HG03442 (cell line): ENCODE data around the gene ITGA11.
"Not testable (repeated sequence)": the region's sequence is repeated elsewhere in the genome, so short reads cannot be mapped to it uniquely, and the experiment has no call there.

Experiments used
- ATAC-seq: cut with Tn5 transposase; IDR thresholded peaks from one replicate; pipeline ENCODE4 v1.9.1; 2021; ENCODE audit warnings: mild to moderate bottlenecking, moderate library complexity; ENCODE audit not compliant: unreplicated experiment

ITGA11 gene

DNA sequence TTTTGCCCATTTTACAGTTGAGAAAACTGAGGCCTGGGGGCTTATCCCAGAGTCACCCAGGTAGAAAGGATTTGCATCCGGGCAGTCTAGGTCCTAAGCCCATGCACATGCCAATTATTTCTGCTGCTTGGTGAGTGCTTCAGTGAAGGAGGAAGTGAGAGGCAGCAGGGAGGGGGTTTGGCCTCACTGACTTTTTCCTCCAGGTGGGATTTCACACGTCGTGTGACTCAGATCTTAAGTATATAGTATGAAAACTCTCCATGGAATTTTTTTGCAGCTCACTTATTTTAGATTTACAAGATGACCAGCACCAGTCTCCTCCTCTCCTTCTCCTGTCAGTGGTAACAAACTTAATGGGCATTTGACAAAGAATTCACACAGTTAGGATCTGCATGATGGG, 4.6 kb downstream of the ITGA11 start:
- ATAC-seq, result no peak

DNA sequence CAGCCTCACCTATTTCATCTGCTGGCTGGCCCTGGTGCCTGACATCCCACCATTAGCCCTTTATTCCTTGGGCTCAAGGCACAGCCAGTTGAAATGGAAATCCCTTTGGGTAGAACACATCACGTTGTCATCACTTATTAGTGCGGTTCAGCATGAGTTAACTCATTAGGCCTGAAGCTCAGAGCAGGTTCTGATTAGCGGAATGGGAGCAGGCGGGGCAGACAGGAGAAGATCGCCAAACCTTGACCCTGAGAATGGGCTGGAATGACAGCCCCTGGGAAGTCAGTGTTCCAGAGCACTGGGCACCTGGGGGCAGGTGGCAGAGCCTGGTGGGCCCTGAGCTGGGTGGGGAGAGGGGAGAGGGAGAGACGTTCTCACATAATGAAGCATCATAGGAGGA, 5.8 kb downstream of the ITGA11 start:
- ATAC-seq, result no peak

DNA sequence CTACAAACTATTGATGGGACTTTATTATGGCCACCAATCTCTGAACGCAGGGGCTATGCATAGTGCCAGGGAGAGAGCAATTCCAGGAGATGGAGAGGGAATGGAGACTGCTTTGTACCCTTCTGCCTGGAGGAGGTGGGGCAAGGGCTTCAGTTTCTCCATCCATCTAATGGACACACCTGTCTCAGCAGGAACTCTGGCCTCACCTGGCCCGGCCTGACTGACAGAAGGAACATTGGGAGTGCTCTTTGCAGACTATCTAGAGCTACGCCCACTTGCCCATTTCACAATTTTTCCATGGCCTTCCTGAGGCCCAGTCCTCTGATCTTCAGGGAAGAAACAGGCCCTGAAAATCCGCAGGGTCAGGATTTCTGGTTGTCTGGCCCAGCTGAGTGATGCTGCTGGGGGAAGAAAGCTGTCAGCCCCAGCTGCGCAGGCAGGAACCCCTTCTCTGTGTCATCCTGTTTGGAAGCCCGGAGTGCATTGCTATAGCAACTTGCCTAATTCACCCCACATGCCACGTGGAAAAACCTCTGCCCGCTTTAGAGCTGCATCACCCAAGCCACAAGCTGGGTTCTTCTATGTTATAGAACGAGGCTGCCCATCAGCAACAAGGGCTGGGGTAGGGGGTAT, 6.4 kb downstream of the ITGA11 start:
- no peak for ATAC-seq

DNA sequence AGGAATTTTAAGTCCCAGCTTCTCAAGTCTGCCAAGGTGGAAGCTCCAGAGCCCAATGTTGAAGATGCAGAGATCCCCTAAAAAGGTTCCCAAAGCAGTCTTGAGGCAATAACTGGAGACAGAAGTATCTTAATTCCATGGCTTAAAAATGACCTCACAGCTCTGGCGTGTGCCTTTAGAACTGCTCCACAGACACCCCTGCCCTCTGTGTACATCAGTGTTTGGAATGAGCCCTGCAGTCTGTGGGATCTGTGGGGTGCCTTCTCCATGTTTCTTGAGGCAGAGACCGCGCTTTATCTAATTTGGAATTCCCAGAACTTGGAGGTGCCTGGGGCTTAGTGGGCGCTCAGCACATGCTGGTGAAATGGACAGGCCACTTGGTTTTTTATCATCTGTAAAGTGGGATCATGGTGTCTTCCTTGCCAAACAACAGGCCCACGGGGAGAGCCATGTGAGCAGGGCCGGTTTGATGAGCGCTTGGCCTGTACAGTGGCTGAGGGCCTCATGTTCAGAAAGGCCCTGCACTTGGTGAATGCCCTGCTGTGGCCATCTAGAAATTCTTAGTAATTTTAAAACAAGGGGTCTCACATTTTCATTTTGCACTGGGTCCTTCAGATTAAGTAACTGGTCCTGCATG, 7.1 kb downstream of the ITGA11 start:
- no peak for ATAC-seq

DNA sequence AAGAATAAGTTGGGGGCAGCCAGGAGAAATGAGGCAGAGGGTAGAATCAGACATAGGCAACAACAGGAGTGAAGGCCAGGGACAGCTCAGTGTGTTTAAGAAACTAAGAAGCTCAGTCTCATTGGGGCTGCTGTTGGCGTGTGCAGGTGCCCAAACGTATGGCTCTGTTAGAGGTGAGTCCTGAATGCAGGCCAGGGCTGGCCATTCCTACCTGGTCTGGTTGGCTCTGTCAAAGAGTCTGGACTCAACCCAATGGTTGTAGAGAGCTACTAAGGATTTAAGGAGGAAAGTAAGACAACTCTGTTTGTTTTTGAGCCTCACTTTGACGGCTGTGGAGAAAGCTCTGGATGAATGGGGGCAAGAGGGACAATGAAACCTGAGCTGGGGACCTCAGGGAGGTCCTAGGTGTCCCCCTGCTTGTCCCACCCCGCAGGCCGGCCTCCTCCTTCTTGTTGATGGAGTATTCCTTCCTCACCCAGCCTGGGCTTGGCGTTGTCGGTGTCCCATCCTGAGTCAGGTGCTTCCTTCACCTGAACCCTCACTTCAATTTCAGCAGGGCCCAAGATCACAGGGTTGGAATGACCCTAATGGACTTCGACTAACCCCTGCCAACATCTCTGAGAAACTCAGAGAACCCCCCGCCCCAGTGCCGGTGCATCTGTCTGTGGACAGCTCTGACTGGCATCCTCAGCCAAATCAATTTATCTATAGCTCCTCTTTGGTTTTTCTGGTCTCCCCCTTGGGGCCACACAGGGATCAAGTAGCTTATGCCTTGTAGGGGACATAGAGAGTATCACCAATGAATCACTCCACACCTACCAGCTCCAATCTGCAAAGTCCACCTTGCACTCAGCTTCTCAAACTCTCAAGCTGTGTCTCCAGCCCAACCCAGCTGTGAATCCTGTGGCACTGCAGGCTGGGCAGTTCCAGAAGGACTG, 8.3 kb downstream of the ITGA11 start:
- ATAC-seq, result no peak

DNA sequence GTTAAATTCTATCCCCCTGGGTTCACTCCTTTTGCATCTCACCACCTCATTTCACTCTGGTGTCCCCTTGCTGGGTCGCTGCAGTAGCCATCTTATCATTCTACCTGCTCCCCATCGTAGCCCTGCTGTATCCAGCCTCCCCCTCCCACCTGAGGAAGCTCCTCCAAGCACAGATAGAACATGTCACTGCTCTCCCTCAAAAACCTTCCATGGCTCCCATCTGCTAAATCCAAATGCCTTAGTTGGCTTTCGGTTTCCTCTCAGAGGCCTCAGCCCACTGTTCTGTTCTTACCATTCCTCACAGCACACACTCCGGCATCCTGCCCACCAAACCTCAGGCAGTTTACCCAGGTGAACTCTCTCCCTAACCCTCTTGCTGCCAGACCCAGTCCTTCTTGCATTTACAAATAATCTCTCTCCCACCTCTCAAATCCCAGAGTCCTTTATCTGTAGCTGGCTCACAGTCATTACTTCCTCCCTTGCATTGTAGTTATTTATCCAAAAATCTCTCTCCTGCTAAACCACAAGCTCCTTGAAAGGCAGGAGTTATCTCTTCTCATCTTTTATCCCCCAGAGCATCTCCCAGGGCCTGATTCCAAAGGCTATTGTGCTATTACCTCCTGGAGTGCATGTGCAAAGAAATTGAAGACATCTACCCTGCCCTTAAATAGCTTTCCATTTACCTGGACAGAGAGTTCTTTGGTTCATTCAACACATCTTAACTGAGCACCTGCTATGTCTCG, 9.4 kb downstream of the ITGA11 start:
- not testable (repeated sequence) for ATAC-seq

DNA sequence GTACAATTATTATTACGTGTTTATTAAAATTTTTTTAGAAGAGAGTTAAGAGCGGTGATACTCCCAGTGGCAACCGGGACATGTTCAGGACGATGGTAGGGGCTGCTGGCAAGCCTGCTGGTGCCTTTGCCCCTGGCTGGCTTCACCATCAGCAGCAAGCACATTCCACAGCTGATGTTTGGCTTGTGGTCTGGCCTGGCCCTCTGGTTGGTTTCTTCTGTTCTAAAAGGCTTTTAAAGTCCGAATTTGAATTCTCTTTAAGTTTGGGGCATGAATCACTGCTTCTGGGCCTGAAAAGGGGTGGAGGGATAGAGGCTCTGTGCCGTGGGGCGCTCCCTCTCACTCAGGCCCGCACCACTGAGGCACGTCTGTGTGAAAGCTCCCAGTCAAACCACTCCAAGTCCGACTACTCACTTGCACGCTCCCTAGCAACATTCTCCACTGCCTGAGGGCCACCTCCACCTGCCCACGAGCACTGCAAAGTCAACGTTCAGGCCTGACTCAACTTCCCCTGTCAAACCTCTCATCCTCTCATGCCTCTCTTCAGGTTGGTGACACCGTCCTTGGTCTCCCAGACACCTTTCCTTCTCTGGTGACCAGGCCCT, 10.1 kb downstream of the ITGA11 start:
- ATAC-seq, result no peak

DNA sequence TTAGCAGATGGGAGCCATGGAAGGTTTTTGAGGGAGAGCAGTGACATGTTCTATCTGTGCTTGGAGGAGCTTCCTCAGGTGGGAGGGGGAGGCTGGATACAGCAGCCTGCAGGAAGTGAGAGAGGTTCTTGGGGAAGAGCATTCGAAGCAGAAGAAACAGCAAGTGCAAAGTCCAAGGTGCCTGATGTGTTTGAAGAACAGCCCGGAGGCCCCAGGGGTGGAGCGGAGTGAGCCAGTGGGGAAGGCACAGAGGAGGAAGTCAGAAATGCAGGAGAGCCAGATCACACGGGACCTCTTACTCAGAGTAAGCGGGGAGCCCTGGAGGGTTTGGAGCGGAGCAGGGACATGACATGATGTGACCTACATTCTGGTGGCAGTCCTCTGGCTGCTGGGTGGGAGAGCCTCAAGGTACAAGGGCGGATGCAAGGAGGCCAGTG, 10.8 kb downstream of the ITGA11 start:
- ATAC-seq, result no peak

DNA sequence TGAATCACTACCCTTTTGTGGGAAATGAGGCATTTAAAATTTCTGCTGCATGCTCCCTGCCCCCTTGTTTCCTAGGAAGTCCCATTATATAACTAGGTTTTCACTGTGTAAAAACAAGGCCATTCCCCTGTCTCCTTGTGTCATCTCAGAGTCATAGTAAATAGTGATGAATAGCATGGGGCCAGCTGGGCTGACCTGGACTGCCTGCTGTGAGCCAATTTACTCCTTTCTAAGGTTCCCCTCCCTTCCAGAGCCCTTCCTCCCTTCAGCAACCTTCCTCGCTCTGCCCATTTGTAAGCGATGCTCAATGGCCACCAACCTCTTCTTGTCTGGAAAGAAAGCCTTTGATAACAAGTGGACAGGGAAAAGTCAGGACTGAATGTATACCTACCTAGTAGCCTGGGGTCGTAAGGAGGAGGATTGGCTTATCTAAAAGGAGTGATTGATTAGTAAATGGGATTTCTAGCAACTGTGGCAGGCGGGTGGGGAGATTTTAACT, 11.7 kb downstream of the ITGA11 start:
- no peak for ATAC-seq

DNA sequence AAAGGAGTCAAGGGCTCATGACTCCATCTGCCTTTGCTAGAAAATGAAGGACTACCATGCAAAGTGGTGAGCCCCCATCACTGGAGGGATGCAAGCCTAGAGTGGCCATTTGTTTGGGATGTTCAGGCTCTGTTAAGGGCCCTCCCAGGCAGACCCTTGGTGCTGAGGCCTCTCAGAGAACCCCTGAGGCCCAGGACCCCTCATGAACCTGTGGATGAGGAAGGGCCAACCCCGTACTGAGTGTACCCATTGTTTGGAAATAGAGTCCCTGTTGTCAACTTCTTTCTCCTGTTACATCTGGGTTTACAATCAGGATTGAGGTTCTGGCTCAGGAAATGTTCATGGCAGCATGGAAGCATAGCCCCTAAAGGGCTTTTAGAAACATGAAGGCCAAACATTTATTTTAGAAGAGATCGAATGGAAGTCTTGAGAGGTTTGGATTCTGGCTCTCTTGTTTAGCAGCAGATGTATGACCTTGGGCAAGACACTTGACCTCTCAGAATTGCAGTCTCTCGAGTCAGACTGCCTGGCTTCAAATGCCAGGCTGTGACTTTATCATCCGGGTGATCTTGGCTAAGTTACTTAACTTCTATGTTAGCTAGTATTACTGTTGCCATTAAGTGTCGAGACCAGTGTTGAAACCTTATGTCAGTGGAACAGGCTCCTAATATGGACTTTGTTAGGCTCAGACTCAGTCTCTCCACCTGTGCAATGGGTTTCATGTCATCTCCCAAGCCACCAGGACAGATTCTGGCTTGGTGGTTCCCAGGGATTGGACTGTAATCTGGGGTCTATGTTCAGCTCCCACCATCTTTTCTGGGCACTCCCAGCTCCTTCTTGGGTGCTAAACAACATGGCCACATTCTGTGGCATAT, 12.4 kb downstream of the ITGA11 start:
- no peak for ATAC-seq

DNA sequence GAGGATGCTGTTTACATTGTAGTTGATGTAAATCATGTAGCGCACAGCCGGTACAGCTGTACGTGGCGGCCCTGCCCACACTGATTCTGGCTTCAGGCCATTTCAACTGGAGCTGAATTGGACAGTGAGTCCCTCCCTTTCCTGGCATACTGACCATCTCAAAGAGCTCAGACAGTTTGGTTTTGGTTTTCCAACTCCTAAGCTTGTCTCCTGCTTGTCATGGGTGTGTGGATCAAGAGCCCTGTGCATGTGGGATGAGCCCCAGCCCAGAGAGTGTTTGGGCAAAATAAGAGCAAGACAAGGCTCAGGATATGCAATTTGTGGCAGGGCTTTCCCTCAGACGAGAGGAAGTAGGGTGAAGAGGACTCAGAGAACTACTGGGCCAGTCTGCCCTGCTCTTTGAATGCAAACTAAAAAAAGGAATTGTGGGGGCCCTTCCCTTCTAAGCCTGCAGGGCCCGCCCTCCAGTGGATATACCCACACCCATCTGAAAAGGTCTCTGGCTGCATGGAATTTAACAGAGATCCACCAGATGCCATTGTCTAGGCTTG, 13.3 kb downstream of the ITGA11 start:
- ATAC-seq, result no peak

DNA sequence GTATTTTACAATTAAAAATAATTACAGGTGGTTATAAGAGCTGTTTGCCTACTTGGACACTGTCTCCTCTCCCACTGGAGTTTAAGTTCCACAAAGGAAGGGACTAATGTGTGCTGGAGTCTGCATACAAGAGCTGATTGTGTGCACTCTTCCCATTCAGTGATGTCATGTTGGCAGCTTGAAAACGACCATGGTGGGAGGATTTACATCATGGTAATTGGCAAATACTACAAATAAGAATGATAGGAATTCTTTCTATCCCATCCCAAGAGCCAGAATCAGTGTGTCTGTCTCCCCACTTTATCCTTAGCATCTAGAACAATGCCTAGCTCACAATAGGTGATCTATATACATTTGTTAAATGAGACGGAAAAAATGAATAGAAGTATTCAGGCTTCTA, 14.1 kb downstream of the ITGA11 start:
- ATAC-seq, result no peak

DNA sequence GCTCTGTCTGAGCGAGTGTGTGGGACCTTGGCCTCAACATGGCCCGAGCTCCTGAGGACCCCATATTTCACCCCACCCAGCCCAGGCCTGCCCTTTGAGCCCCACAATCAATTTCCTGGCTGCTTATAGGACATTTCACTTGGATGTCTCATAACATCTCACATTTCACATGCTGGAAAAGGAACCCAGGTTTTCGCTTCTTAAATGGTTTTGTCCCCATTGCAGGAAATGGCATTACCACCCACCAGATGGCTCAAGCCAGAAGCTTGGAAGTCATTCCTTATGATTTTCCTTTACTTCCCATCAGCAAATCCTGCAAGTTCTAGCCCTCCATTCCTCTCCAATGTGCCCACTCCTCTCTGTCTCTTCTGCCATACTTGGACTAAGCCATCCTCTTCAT, 14.9 kb downstream of the ITGA11 start:
- ATAC-seq, result no peak

DNA sequence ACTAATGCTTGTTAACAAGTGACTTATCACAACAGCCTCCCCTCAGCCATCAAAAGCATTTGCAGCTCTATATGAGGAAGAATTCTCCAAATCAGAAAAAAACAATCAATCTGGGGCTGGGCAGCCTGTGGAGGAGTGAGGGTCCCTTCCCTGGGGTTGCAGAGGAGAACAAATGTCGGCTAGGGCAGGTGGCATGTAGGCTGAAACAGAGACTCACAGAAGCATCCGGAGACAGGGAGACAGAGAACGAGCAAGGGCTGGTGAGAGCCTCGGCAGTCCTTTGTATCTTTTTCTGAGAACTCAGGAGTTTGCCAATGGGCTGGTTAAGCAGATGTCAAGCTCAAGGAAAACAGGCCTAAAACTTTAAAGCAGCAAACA, 15.8 kb downstream of the ITGA11 start:
- no peak for ATAC-seq

DNA sequence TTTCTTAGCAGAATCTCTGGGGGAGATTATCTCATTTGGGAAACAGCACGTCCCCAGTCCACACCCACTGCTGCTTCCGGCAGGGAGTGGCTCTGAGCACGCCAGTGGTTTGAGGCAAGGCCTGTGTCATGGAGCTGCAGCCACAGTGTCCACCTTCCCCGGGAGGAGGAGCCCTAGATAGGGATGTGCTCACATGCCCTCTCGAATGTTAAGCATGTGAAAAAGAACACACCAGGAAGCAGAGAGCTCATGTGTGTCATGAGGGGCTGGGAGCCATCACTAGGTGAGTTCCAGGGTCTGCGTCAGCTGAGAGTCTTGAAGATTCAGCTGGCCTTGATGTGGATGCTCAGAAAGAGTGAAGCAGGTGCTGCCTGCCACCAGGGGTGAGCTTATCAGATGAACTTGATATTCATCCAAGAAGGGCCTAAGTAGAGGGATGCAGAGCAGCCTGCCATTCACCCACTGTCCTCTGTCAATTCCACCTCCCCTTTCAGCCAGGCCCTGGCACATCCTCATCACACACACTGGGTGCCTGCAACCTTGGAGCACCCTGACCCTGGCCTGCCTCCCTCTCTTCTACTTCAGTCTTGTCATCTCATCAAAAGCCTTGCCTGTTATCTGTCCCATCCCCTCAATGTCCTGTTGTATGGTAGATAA, 16.3 kb downstream of the ITGA11 start:
- no peak for ATAC-seq

DNA sequence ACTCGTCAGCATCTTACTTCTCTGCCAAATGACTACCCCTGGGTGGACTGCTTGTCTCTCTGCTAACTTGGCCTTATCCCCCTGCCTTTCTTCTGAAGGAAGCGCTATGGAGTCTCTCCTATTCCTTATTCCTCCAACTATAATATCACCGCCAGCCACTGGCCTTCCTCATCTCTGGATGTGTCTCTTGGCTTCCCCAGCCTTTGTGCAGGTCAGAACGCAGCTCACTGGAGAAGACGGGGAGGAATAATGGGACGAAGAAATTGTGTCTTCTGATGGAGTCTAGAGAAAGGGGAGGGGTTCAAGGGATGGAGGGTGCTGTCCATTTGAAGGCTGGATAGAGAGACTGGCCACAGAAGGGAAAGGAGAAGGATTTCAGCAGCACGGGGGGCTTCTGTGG, 16.9 kb downstream of the ITGA11 start:
- ATAC-seq, result no peak

DNA sequence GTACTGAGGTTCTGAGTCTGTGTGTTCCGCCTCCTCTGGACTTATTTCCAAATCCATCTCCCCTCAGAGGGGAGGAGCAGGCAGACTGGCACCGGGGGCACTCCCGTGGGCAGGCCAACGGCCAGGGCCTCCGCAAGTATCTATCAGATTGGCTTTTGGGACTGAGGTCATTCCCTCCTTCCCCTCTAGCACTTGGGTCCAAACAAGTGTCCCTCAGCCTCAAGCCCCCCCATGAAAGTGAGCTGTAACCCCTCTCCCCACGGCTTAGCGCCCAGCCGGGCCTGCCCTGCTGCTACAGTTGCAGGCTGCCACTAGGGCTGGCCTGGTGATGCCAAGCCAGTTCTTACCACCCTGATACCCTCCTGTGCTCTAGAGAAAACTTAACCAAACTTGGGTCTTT, 17.4 kb downstream of the ITGA11 start:
- ATAC-seq, result no peak

DNA sequence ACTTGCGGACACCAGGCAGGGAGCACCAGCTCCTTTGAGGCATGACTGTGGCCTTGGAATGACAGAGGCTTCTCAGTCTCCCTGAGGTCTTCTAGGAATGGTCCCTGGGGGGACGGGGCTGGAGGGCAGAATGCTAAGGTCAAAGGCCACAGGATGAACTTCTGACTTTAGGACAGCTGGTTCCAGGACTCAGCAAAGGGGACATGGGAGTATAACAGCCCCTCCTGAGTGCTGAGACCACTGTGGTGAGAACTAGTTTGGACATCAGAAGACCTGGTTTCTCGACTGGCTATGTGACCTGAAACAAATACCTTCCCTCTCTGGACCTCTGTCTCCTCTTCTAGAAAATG, 17.8 kb downstream of the ITGA11 start:
- no peak for ATAC-seq
